Gastroesophageal sphincter (tissue), 3 donors: ENCODE data around the gene CAVIN2.

Experiments used
- CTCF ChIP-seq, 4 experiments: fragments of 200-600 bp in 2 of 4; fragments of 450-650 bp in 2 of 4; sonication (generic) in 1 of 4; IDR thresholded peaks; one replicate each; pipeline ENCODE4 v1.5.1; 2017 to 2019; ENCODE audit warnings: antibody characterized with exemption in 4 of 4, mild to moderate bottlenecking in 2 of 4, moderate library complexity in 2 of 4
- POLR2A ChIP-seq, 2 donors: fragments of 450-650 bp; IDR thresholded peaks; one replicate each; pipeline ENCODE4 v1.6.1; 2017; ENCODE audit warnings: antibody characterized with exemption in 2 of 2, mild to moderate bottlenecking in 2 of 2, moderate library complexity in 1 of 2

- TF ChIP-seq CTCF (IDR thresholded peaks at IDR 0.05) = peak in 1 of 4 experiments; percentile 20
- TF ChIP-seq POLR2A (IDR thresholded peaks at IDR 0.05) = no peak
Observed at GRCh38 chr2:191870744-191871143, 23.9 kb upstream of the CAVIN2 start.
